Measurements from ENCODE around the gene ELOB.

Gene ELOB

GRCh38 chr16:2785101-2785991, 8.3 kb upstream of the ELOB start:
- no peak; the same call in 2 of the 3 replicates for ATAC-seq
- TF ChIP-seq ZFP3 (CRISPR knock-in tag; IDR thresholded peaks at IDR 0.05) (no peak), ZNF8 (CRISPR knock-in tag; IDR thresholded peaks at IDR 0.05) (no peak), BACH2 (CRISPR knock-in tag; IDR thresholded peaks at IDR 0.05; ENCODE audit: borderline replicate concordance) (no peak), ZC3H10 (CRISPR knock-in tag; IDR thresholded peaks at IDR 0.05) (no peak), TOX (CRISPR knock-in tag; IDR thresholded peaks at IDR 0.05; ENCODE audit: borderline replicate concordance) (no peak)

GRCh38 chr16:2784358-2785100, 7.4 kb upstream of the ELOB start:
- TF ChIP-seq ZC3H10 (CRISPR knock-in tag; IDR thresholded peaks at IDR 0.05) (no peak), ZFP3 (CRISPR knock-in tag; IDR thresholded peaks at IDR 0.05) (no peak), TCF4 (CRISPR knock-in tag; IDR thresholded peaks at IDR 0.05; ENCODE audit: borderline replicate concordance) (no peak), CREB5 (CRISPR knock-in tag; IDR thresholded peaks at IDR 0.05; ENCODE audit: low read depth) (no peak), PATZ1 (CRISPR knock-in tag; IDR thresholded peaks at IDR 0.05; ENCODE audit: borderline replicate concordance) (no peak), SNAI2 (CRISPR knock-in tag; IDR thresholded peaks at IDR 0.05) (no peak), TOX (CRISPR knock-in tag; IDR thresholded peaks at IDR 0.05; ENCODE audit: borderline replicate concordance) (no peak), OSR1 (CRISPR knock-in tag; IDR thresholded peaks at IDR 0.05) (no peak), CSRNP3 (CRISPR knock-in tag; IDR thresholded peaks at IDR 0.05) (no peak), ZNF70 (CRISPR knock-in tag; IDR thresholded peaks at IDR 0.05) (no peak), CSDC2 (CRISPR knock-in tag; IDR thresholded peaks at IDR 0.05) (no peak), POU6F1 (CRISPR knock-in tag; IDR thresholded peaks at IDR 0.05; ENCODE audit: borderline replicate concordance, low read depth) (no peak), GLIS3 (CRISPR knock-in tag; IDR thresholded peaks at IDR 0.05) (no peak), ARNTL (CRISPR knock-in tag; IDR thresholded peaks at IDR 0.05; ENCODE audit: borderline replicate concordance, low read depth) (no peak), PPARA (CRISPR knock-in tag; IDR thresholded peaks at IDR 0.05; ENCODE audit: borderline replicate concordance) (no peak), ZFP30 (CRISPR knock-in tag; IDR thresholded peaks at IDR 0.05) (no peak), RARB (CRISPR knock-in tag; IDR thresholded peaks at IDR 0.05) (no peak), ZNF565 (CRISPR knock-in tag; conservative IDR thresholded peaks at IDR 0.05; ENCODE audit: low read depth) (no peak), ESRRG (CRISPR knock-in tag; IDR thresholded peaks at IDR 0.05) (no peak), ZNF8 (CRISPR knock-in tag; IDR thresholded peaks at IDR 0.05) (no peak)
- ATAC-seq, result no peak

GRCh38 chr16:2783581-2784357, 6.7 kb upstream of the ELOB start:
- ATAC-seq, result no peak
- TF ChIP-seq TSHZ2 (CRISPR knock-in tag; IDR thresholded peaks at IDR 0.05), result no peak
- no peak for TF ChIP-seq GLIS3 (CRISPR knock-in tag; IDR thresholded peaks at IDR 0.05)
- no peak for TF ChIP-seq ISL1 (CRISPR knock-in tag; IDR thresholded peaks at IDR 0.05)
- TF ChIP-seq ESRRG (CRISPR knock-in tag; IDR thresholded peaks at IDR 0.05), result no peak
- no peak for TF ChIP-seq TOX (CRISPR knock-in tag; IDR thresholded peaks at IDR 0.05; ENCODE audit: borderline replicate concordance)
- no peak for TF ChIP-seq TCF4 (CRISPR knock-in tag; IDR thresholded peaks at IDR 0.05; ENCODE audit: borderline replicate concordance)
- TF ChIP-seq CREB5 (CRISPR knock-in tag; IDR thresholded peaks at IDR 0.05; ENCODE audit: low read depth), result no peak
